GM18909 (cell line): Measurements from ENCODE around the gene FBXL3.

Experiments
- ATAC-seq: cut with Tn5 transposase; IDR thresholded peaks from one replicate; pipeline ENCODE4 v1.9.1; 2021; ENCODE audit warnings: mild to moderate bottlenecking; ENCODE audit not compliant: unreplicated experiment, poor library complexity

Gene FBXL3, protein sequence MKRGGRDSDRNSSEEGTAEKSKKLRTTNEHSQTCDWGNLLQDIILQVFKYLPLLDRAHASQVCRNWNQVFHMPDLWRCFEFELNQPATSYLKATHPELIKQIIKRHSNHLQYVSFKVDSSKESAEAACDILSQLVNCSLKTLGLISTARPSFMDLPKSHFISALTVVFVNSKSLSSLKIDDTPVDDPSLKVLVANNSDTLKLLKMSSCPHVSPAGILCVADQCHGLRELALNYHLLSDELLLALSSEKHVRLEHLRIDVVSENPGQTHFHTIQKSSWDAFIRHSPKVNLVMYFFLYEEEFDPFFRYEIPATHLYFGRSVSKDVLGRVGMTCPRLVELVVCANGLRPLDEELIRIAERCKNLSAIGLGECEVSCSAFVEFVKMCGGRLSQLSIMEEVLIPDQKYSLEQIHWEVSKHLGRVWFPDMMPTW

DNA sequence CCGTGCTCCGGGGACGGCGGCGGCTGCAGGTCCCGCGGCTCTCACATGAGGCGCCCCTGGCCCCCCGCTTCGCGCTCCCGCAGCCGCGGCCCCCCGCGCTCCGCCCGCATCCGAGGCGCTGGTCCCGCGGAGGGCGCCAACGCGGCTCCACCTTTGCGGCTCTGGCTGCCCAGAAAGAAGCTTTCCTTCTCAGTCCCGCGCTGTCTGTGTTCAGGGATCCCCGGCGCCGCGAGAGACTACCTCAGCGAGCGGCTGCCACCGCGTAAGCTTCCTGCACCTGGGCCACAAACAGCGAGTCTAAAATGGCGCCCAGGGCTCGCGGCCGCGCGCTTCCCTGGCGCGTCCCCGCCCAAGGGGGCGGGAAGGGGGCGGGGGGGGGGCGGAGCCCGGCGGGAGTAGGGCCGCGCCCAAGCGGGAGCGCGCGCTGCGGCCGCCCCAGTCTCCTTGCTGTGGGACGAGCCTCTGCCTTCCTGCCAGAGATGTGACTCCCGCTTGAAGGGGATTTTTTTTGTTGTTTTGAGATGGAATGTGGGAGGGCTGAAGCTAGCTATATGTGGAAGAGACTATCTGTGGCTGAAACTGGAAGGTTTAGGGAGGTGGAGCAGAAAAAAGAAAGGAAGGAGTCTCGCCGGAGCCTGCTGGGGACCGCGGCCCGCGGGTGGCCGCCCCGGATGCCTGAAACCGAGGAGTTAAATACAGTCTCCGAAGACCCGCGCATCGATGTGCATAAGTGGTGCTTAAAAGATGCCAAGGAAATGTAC, at the start of gene FBXL3:
Gene FBXL3 (minus strand): TSS at position 299 of the 761 bp plus-strand sequence. CDS start 5,299 bp downstream, outside the sequence.
- peak; percentile 60 for ATAC-seq

DNA sequence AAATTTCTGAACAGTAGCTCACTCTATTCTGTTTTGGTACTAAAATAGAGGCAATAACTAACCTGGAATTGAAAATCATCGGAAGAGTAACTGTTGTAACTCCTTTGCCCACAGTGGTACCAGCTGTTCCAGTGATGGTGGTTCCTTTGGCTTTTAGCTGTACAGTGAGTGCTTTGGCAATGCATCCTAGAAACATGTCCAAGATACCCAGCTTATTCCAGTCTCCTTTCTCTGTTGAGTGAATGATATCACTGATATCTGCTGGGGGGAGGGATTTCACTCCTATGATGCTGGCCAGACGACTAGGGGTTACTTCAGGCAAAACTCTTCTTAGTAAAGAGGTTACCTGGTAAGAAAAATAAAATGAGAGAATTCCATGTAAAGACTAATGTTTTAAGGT, 40.6 kb upstream of the FBXL3 start:
- no peak for ATAC-seq

DNA sequence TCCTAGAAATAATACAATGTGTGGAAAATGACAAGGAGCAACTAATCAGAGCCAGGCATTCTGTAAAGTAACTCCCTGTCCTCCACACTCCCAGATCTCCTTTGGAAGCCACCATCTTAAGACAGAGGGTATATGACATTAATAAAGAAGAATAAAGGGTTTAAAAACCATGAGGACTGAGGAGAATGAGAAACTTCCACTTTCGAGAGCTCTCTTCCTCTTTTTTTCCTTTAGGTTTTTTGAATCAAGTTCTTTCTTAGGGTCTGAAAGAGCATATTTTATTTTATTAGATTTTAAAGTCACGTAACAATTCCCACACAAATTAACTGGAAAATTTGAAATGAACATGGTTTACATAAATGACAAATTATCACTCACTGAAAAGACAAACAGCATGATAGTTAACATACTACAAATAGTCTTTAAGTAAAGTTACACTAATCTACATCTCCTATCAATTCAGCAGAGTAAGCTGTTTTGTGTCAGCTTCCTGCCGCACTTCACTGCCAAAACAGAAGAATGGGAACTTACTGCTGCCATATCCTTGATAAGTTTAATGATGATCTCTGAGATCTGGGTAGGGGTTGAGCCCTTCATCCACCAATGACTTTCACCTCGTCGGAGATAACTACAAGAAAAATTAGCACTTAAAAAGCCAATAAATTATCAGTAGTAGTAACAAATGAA, 38.6 kb upstream of the FBXL3 start:
- ATAC-seq, result no peak

DNA sequence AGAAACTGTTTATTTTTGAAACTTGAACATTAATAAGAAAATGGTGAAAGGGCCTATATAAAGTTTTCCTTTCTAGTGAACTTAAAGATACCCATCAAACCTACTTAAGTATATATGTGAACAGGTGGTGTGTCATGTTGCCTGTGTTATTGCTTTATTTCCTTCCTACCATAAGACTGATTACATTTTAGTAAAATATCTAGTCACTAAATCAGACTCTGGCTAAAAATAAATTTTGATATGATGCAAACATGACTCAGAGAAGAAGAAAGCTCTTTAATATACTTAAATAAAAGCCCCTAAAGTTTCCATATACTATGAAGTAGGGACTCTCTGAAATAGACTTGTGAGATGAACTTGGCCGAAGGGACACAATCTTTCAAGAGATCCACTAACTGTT, 35.1 kb upstream of the FBXL3 start:
- no peak for ATAC-seq

DNA sequence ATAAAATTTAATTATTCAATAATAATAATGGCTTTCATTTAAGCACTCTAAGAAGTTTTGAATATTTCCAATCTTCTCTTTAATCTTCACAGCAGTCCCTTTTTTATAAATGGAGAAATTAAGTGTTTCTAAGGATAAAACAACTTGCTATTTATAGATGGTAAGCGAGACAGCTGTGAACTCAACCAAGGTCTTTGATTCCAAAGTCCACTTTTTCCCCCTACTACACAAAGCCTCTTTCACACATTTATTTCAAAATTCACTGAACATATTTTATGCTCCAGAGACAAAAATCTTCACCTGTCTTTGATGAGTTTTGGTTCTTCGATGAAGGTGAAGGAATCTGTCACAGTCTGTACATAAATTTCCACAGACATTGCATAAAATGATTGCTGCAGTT, 34.4 kb upstream of the FBXL3 start:
- no peak for ATAC-seq

DNA sequence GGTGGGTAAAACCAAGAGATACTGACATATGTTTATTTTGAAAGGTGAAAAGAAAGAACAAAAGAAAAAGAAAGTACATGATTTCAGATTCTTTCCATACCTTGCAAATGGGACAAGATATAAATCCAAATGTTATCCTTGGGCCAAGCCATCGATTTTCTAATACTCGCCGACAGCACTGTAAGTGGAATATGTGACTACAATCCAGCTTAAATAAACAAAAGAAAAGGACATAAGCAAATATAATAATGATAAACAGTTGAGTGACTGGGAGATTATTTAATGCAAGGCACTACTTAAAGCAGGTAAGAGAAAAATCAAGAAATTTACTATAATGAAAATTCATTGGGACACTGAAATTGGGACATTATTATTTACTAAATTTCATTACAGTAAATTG, 29.9 kb upstream of the FBXL3 start:
- ATAC-seq, result no peak

DNA sequence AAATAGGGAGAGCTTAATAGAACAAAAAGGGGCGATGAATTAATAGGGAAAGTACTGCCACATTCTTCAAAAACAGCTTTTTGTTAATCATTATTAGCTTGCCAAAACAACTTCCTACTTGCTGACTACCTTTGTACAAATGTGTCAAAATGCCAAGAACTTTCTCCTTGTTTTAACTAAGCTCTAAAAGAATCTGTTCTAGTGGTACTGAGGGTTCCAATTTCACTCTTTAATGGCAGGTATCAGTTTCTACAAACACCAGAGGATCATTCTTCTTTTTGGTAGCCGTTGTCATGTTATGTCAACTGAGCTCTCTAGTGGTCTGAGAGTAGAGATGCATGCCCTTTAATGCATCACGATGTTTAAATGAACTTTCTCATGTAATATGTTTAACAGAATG, 29.4 kb upstream of the FBXL3 start:
- ATAC-seq, result no peak

DNA sequence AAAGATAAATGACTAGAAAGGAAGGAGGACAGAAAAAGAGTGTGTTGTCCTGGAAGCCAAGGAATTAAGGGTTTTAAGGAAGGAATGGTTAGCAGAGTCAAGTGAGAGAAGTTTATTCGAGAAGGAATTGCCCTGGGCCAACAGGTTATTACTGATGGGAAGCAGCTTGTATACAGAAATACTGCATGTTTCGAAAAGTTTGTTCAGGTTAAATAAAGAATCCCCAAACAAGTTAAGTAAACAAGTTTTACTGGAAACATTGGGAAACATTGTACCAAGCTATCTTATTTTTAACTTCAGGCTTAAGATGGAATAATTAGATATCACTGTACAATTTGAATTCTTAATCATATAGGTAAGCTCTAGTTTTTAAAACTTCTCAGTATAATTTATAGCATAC, 28.2 kb upstream of the FBXL3 start:
- ATAC-seq, result no peak

DNA sequence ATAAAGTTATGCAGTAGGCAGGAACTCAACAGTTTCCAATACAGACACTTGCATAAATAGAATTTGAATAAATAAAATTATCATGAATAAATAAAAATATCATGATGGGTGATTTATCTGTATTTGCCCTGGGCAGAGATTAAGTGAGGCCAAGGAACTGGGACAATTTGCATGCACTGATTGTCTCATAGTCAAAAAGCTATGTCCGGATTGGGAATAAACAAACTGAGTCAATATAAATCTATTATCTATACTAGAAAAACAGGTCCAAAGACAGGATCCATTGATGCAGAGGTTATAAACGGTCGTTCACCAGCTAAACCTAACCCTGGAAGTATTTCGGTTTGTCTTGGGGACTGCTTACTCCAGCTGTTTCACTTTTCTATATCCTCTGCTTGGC, 26.2 kb upstream of the FBXL3 start:
- no peak for ATAC-seq

DNA sequence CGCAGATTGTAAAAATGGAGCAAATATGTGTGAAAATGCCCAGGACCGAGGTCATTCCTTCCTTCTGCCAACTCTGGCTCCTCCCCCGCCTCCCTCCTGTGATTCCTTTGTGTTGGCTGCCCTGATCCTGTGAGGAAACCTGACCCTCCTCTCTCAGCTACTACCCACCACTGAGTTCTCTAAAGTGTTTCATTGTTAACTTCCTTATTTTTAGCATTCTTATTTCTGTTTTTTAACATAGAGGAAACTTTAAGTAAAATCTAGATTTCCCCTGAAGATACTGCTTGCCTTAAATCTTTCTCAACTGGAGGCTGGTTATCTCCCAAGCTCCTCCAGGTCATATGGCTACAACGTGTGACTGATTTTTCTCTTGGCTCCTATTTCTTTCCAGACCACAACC, 21.7 kb upstream of the FBXL3 start:
- ATAC-seq, result no peak

DNA sequence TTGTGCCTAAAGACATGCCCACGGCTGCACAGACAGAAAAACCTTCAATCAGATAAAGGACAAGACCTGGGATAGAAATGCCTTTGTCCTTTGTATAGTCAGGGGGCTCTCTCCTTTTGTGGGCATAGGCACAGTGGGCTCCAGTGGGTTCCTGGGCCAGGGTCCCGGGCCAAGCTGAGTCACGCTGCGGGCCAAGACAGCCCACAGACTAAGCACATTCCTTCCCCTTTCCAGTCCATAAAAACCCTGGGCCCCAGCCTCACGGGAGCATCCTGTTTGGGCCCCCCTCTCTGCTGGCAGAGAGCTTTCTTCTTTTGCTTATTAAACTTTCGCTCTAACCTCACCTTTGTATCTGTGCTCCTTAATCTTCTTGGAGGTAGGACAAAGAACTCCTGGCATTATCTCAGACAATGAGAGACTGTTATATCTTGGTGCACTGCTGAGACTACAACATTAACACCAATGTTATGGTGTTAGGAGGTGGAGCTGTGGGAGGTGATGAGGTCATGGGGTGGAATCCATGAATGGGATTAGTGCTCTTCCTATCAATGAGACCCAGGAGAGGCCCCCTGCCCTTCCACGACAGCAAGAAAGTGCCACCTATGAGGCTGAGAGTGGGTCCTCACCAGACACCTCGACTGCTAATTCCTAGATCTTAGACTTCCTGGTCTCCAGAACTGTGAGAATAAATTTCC, 20.8 kb upstream of the FBXL3 start:
- ATAC-seq, result no peak

DNA sequence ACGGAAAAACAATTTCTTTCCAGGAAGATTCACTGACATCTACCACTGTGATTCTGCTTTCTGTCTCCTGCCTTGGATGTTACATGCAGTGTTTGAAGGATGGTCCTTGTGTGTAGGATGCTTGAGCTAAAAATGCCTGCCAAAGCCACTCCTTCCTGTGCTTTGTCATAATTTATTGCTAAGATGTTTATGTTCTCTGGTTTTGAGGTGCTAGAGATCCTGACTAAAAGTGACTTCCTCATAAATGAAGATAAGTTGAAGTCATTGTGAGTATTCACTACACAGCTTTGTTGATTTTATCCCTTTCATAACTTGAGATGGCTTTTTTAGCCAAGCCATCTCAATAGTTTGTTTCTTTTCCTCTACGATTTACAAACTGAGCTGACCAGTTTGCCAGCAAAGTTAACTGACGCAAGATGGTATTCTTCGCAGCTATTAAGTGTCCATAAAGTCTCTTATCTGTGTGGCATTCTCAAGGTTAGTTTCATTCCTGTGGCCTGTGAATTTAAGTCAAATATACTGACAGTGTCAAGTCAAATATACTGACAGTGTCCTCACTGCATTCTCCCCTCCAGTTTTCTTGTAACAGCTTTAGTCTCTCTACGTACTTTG, 15.7 kb upstream of the FBXL3 start:
- no peak for ATAC-seq

DNA sequence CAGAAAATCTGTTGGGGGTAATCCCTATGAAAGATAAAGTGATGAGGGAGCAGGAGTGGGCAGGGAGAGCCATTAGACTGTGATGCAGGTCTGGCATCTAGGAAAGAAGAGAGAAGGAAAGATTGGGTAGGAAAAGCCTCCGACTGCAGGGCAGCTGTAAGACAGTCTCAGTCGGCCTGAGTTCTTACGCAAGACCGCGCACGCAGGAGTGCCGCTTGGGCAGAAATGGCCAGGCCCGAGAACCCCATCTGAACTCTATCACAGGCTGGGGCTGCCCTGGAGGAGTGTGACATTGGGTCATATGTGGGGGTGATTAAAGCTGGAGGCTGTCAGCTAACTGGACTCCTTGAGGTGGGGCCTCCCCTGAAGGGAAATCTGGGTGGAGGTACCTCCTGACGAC, 13.9 kb upstream of the FBXL3 start:
- no peak for ATAC-seq

DNA sequence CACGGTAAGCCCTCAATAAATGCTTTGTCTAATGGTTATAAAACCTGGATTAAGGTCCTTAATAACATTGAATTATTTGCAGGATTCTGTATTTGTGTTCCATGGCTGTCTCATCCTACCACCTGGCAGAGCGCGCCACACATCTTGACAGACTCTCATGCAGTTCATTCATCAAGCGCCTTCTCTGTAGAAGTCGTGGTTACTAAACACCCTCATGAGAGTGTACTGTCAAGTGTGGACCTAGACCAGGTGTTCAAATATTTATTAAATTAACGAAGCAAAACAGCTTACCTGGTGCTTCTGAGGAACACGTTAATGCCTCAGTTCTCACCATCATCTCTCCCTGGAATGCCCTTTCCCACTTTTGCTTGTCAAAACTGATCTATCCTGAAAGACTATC, 13.1 kb upstream of the FBXL3 start:
- ATAC-seq, result no peak

DNA sequence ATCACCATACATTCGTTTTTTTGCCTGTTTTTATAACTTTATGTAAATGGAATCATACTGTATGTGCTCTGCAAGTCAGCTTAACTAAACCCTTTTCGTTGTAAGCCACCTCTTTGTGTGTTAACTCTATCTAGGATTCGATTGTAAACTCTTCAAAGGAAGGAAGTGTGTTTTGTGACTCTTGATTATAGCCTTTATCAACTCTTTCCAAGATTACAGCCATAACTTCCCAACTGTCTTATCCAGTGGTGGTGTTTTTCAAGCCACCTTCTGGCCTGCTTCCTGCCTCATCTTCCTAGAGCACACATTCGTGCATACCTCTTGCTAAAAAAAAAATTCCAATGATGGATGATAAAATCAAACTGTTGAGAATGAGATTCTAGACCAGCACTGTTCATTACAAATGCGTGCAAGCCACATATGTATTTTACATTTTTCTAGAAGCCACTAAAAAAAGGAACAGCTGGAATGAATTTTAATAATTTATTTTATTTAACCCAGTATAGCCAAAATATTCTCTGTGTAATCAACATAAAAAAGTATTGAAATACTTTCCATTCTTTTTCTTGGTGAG, 12.0 kb upstream of the FBXL3 start:
- no peak for ATAC-seq

DNA sequence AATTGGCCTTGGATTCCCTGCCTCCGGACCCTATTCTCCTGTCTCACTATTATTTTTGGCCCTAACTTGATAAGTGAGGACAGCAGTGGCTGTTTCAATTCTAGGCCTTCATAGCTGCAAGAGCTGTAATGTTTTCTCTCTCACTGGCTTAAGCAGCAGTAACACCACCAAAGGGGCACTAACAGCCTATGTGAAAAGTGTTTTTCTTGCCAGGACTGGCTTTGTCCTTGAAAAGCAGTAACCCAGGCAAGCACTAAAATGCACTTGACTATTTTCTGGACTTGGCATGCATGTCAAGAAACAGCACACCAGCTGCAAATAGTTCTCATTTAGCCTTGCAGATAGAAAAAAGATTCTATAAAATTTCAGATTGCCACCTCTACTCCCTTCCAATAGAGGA, 9.3 kb upstream of the FBXL3 start:
- no peak for ATAC-seq

DNA sequence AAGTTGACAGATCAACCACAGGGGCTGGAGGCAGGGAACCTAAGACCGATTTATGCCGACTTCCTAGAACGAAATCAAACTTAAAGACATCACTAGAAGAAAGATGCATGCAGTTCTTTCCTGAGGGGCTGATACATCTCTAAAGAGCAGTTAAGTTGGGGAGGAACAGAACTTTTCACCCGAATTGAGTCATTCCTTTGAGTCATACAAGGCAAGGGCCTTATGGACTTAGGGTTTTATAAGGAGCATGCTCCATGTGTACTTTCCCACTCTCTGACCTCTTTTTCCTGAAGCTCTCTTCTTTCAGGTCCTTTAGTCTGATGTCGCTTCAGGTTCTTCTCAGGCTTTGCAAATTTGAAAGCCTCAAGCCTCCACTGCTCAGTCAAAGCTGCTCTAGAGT, 7.9 kb upstream of the FBXL3 start:
- ATAC-seq, result no peak

DNA sequence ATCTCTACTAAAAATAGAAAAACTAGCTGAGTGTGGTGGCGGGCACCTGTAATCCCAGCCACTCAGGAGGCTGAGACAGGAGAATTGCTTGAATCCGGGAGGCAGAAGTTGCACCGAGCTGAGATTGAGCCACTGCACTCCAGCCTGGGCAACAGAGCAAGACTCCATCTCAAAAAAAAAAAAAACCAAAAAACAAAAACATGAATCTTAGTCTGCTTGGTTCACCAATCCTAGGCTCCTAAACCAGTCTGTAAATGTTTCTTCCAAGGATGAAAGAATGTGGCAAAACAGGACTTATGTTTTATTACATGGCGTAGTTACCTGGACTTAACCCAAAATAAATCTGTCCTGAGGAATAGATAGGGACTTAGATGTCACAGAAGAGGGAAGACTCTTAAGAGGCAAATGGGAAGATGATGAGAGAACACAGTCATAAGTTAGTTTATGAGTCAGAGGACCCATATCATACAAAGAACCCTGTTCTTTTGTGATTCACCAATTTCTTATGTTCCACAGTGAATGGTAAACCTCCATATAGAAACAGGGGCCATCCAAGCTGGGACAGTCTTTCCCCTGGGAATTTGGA, 6.9 kb upstream of the FBXL3 start:
- ATAC-seq, result no peak

DNA sequence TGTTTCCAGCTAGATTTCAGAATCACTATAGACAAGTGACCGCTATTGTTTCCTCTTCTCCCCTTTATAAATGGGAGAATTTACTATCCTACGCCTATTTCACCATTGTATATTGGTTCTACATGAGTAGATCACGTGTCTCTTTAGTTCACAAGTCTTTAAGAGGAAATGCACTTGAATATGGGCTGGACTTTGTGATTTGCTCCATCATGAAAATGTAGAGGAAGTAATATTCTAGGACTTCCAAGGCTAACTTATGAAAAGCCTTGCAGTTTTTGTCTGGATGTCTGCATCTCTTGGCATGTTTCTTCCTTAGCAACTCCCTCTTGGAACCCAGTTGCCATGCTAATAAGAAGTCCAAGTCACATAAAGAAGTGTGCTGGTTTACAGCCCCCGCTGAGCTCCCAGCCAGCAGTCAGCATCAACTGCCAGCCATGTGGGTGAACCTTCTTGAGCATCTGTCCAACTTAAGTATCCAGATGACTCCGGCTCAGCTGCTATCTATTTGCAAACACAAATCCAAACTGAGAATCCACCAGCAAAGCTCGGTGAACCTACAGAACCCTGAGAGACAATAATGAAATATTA, 4.8 kb upstream of the FBXL3 start:
- no peak for ATAC-seq
